GM23338 (cell line): Measurements from ENCODE around the gene CCDC138.

ENCODE experiments used
- EZH2 ChIP-seq: fragments of 200-600 bp; sonication (generic); IDR thresholded peaks from one replicate; pipeline ENCODE4 v1.8.0; 2017; ENCODE audit warnings: antibody characterized with exemption, mild to moderate bottlenecking, low read depth; ENCODE audit not compliant: unreplicated experiment
- JUNB ChIP-seq: IDR thresholded peaks from one replicate; pipeline ENCODE4 v1.6.1; 2016; ENCODE audit warnings: antibody characterized with exemption; ENCODE audit not compliant: unreplicated experiment
- POLR2AphosphoS5 ChIP-seq: IDR thresholded peaks from 2 replicates; pipeline ENCODE4 v1.6.1; 2016; ENCODE audit warnings: antibody characterized with exemption, low read depth
- STAT1 ChIP-seq: IDR thresholded peaks from one replicate; pipeline ENCODE4 v1.6.1; 2016; ENCODE audit warnings: antibody characterized with exemption; ENCODE audit not compliant: unreplicated experiment
- ZNF114 ChIP-seq: fragments of 250-450 bp; sonication (Bioruptor Pico); IDR thresholded peaks from 2 replicates; pipeline ENCODE4 v1.5.0; 2020; ENCODE audit warnings: mild to moderate bottlenecking, moderate library complexity
- TF ChIP-seq, protein P1 (sequence below), 2 experiments: fragments of 200-600 bp in 1 of 2; sonication (generic) in 1 of 2; conservative IDR thresholded peaks; 2 replicates each; pipeline versions ENCODE4 v1.5.1 to v1.6.1; 2016 to 2017; ENCODE audit warnings: antibody characterized with exemption in 2 of 2, low read depth in 2 of 2, mild to moderate bottlenecking in 2 of 2, moderate library complexity in 1 of 2
- TF ChIP-seq, protein P2 (sequence below): IDR thresholded peaks from one replicate; pipeline ENCODE4 v1.6.1; 2018; ENCODE audit warnings: antibody characterized with exemption; ENCODE audit not compliant: unreplicated experiment

DNA sequence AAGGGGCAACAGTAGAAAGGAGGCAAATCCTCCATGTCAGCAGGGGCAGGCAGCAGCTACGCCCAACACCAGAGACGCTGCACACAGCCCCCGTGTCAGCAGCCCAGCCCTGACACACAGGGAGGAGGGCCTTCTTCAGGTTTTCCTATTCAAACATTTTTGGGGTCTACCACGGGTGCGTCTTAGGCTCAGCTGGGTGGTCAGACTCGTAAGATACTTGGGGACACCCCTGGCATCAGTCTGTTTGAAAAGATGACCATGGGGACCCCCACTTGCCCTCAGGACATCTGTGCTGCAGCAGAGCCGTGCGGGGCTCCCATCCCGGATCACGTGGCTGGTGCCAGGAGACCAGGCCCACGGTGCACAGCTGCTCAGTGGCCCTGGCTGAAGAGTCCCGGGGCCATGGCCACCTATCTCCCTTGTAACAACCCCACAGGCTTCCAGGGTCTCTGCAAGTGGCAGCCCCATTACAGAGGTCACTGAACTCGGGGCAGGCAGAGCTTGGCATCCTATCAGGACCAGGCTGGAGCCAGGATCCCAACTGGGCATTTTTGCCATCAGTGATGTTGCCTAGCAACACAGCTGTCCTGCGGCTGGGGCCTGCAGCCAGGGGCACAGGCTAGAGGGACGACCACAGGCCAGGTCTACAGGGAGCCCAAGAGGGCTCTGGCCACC is 120.0 kb downstream of the CCDC138 start:
- TF ChIP-seq, protein P1, sequence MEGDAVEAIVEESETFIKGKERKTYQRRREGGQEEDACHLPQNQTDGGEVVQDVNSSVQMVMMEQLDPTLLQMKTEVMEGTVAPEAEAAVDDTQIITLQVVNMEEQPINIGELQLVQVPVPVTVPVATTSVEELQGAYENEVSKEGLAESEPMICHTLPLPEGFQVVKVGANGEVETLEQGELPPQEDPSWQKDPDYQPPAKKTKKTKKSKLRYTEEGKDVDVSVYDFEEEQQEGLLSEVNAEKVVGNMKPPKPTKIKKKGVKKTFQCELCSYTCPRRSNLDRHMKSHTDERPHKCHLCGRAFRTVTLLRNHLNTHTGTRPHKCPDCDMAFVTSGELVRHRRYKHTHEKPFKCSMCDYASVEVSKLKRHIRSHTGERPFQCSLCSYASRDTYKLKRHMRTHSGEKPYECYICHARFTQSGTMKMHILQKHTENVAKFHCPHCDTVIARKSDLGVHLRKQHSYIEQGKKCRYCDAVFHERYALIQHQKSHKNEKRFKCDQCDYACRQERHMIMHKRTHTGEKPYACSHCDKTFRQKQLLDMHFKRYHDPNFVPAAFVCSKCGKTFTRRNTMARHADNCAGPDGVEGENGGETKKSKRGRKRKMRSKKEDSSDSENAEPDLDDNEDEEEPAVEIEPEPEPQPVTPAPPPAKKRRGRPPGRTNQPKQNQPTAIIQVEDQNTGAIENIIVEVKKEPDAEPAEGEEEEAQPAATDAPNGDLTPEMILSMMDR (conservative IDR thresholded peaks at IDR 0.05; ENCODE audit: low read depth in 2 of 2): no peak
- TF ChIP-seq POLR2AphosphoS5 (no peak), STAT1 (no peak), ZNF114 (no peak), EZH2 (no peak), JUNB (no peak)
- TF ChIP-seq, protein P2, sequence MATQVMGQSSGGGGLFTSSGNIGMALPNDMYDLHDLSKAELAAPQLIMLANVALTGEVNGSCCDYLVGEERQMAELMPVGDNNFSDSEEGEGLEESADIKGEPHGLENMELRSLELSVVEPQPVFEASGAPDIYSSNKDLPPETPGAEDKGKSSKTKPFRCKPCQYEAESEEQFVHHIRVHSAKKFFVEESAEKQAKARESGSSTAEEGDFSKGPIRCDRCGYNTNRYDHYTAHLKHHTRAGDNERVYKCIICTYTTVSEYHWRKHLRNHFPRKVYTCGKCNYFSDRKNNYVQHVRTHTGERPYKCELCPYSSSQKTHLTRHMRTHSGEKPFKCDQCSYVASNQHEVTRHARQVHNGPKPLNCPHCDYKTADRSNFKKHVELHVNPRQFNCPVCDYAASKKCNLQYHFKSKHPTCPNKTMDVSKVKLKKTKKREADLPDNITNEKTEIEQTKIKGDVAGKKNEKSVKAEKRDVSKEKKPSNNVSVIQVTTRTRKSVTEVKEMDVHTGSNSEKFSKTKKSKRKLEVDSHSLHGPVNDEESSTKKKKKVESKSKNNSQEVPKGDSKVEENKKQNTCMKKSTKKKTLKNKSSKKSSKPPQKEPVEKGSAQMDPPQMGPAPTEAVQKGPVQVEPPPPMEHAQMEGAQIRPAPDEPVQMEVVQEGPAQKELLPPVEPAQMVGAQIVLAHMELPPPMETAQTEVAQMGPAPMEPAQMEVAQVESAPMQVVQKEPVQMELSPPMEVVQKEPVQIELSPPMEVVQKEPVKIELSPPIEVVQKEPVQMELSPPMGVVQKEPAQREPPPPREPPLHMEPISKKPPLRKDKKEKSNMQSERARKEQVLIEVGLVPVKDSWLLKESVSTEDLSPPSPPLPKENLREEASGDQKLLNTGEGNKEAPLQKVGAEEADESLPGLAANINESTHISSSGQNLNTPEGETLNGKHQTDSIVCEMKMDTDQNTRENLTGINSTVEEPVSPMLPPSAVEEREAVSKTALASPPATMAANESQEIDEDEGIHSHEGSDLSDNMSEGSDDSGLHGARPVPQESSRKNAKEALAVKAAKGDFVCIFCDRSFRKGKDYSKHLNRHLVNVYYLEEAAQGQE: no peak
